A172 (cell line): ENCODE results near the gene TJP3. TPM values are rescaled to one million over a fixed set of nuclear protein-coding genes. Genes with fewer than 3 reads are reported as not detected.

Experiments used
- DNase-seq: peaks from one replicate; pipeline ENCODE4 v3.0.0-alpha.2; 2015; ENCODE audit warnings: low spot score
- total RNA-seq: library from RNA; depleted of rRNA; stranded (reverse); fragments of >200 nt; shearing (Covaris generic); gene quantifications from 2 replicates; pipeline ENCODE4 v1.2.3, GENCODE V29; 2014

TJP3 gene
- total RNA-seq, 1 experiment from 2014 or later: 0.93 TPM

DNA sequence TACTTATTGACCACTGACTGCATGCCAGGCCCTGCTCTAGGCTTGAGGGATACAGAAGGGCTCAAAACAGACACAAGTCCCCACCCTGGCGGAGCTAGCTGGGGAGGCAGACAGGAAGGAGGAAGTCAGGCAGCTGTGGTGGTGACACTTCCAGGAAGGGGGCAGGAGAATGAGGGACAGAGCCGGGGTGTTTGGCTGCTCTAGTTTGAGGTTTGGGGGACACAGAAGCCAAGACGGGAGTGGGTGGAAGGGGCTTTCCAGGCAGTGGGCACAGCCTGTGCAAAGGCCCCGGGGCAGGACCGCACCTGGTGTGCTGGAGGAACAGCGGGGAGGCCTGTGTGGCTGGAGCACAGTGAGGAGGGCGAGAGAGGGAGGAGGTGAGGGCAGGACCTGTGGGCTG is 58.3 kb downstream of the TJP3 start:
- DNase-seq: no peak

- DNase-seq: no peak
Measured at GRCh38 chr19:3767050-3767449, 58.9 kb downstream of the TJP3 start.

DNA sequence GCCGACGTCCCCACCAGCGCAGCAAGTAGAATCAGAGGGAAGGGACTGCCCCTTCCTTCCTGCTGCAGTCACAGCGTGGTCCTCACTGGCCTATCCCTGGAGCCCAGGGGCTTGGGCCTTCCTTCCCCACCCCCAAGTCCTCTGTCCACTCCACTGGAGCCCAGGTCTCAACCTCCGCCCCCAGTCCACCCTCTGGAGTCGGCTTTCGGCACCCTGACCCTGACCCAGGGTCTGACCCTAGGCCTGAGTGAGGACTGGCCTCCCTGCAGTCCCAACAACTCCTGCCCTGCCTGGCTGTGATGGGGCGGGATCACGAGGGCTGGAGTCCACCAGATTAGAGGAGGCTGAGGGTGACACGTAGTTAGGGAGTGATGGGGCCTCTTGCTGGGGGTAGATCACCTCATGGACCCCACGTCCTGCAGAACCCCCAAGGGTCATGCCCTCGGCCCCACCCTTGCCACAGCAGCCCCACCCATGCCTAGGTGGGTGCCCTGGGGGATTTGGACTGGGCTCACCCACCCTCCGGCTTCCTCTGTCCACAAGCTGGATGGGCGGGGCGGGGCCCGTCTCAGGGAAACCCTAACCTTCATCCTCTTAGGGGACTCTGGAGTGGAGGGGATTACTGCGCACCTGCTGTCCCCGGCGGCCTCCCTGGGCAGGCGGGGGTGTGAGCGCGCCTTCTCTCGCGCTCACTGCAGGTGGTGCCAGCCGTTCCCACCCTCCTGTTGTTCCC is 60.0 kb downstream of the TJP3 start:
- no peak for DNase-seq

DNA sequence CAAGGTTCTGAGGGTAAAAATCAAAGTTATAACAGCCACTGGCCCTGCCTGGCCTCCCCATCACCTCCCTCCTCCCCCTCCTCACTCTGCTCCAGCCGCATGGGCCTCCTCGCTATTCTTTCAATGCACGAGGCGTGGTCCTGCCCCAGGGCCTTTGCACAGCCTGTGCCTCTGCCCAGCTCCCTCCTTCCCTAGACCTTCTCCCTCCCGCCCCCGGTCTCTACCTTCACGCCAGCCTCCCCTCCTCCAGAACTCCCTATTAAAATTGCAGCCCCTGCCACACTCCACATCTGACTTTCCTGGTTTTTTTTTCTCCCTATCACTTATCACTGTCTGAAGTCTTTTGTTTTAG is 60.5 kb downstream of the TJP3 start:
- no peak for DNase-seq

- no peak for DNase-seq
Measured at GRCh38 chr19:3769494-3769893, 61.3 kb downstream of the TJP3 start.

GRCh38 chr19:3770136-3770999 is 62.2 kb downstream of the TJP3 start:
- no peak for DNase-seq

GRCh38 chr19:3771000-3771905 is 63.1 kb downstream of the TJP3 start:
- no peak for DNase-seq

- no peak for DNase-seq
Measured at GRCh38 chr19:3771906-3772455, 63.8 kb downstream of the TJP3 start, which contains the start of gene RAX2. Gene RAX2, minus strand, starts transcription at chr19:3772228. Its CDS starts 486 bp downstream, at chr19:3771742.

DNA sequence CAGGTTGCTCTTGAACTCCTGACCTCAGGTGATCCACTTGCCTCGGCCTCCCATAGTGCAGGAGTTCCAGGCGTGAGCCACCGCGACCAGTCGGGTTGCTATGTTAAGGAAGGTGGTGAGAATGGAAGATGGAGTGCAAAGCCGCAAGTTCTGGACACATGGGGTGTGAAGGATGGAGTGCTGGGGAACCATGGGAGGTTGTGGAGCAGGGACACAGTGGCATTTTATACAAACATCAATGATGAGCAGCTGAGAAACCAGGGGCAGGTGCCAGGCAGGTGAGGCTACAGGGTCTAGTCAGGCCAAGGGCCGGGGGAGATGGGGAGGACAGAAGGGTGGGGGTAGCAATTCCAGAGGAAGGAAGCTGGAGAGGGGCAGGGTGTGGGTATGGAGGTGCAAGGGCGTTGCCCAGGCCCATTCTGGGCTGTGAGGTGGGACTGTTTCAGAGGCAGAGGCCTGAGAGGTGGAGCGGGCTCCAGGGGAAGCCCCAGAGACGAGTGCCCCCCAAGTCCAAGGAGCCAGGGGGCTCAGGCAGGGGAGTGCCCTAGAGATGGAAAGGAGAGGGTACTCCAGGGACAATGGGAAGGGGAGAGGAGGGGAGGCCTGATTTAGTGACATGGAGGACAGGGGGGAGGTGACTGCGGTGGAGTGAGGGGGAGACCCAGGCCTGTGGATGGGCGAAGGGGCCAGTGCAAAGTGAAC is 65.8 kb downstream of the TJP3 start:
- DNase-seq: no peak

GRCh38 chr19:3774621-3775373 is 66.6 kb downstream of the TJP3 start:
- DNase-seq: no peak

DNA sequence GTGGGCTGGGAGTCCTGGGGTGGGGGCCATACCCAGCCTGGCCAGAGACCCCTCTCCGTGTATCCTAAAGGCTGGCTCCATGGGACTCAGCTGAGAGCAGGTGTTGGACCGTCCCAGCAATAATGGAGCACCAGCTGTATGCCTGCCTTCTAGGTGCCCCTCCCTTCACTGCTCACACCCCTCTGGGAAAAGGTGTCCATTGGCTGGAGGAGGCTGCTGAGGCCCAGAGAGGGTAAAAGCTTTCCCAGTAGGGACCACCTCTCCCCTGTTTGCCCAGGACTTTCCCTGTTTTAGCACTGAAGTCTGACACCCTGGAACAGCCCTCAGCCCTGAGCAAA is 67.2 kb downstream of the TJP3 start:
- no peak for DNase-seq

DNA sequence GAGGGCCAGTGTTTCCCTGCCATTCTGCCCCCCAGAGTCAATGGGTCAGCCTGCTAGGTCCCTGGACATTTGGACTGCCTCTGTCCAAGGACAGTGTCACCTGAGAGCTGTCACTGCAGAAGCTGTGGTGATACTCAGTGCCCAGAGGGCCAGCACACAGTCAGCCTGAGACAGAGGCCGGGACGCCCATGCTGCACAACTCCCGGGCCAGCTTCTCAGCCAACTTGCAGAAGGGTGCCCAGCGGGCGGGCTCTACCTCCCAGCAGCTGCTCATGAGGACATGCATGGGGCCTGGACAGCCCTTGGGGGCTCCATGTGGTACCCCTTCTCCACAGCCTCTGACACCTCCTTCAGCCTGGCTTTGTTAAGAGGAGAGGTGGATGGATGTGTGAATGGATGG is 67.6 kb downstream of the TJP3 start:
- no peak for DNase-seq

DNA sequence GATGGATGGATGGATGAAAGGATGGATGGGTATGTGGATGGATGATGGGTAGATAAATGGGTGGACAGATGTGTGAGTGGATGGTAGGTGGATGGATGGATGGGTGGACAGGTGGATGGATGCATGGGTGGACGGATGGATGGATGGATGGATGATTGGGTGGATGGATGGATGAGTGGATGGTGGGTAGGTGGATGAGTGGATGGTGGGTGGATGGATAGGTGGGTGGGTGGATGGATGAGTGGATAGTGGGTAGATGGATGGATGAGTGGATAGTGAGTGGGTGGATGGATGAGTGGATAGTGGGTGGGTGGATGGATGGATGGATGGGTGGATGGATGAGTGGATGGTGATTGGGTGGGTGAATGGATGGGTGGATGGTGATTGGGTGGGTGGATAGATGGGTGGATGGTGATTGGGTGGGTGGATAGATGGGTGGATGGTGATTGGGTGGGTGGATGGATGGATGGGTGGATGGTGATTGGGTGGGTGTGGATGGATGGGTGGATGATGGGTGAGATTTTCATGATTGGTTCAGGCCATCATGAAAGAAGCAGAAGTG is 68.4 kb downstream of the TJP3 start:
- DNase-seq: no peak

DNA sequence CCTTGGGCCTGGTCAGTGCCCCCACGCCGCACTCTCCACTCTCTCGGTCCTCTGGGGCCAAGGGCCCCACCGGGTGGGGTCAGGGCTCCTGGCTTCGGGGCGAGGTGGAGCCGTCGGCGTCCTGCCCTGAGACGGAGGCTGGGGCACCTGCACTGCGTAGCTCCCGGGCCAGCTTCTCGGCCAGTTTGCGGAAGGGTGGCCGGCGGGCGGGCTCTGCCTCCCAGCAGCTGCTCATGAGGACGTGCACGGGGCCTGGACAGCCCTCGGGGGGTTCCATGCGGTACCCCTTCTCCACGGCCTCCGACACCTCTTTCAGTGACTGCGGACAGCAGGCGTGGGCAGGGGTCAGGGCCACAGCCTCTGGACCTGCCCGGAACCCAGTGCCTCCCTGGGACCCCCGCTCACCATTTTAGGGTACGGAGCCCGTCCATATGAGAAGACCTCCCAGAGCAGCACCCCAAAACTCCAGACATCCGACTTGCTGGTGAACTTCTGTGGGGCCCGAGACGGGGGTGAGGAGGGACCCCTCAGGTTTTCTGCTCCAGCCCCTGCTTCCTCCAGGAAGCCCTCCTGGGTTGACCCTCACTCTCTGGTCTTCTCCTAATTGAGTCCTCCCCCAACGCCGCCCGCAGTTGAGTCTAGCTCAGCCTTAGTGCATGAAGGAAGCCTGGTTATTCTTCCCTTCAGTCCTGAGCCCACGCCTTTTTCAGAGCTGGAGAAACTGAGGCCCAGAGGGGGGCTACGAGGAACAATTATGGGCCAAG is 70.1 kb downstream of the TJP3 start:
- DNase-seq: no peak

DNA sequence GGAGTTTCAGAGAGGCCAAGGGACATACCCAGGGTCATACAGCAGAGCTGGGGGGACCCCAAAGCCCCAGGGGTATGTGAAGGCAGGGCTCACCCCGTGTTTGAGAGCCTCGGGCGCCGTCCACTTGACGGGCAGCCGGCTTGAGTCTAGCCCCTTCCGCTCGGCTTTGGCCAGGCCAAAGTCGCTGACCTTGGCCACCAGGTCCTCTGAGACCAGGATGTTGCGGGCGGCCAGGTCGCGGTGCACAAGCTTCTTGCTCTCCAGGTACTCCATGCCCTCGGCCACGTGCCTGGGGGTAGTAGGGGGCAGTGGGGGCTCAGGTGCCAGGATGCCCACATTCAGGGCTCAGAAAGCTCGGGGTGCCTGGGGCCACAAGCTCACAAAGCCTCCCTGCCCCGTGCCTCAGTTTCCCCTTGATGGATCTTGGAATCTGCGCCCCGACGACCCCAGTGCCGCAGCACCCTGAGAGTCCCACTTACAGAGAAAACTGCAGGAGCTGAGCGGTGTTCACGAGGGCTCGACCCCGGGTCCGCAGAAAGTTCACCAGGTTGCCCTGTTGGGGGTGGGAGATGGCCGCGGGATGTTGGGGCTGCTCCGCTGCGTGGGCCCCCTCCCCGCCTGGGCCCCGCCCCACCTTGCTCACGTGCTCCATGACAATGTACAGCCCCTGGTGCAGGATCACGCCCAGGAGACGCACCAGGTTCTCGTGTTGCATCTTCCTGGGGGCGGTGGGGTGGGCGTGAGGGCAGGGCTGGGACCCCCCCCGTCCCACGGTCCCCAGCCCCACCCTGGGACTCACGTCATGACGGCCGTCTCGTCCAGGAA is 70.9 kb downstream of the TJP3 start:
- DNase-seq: no peak

- no peak for DNase-seq
Measured at GRCh38 chr19:3780786-3781304, 72.7 kb downstream of the TJP3 start.

DNA sequence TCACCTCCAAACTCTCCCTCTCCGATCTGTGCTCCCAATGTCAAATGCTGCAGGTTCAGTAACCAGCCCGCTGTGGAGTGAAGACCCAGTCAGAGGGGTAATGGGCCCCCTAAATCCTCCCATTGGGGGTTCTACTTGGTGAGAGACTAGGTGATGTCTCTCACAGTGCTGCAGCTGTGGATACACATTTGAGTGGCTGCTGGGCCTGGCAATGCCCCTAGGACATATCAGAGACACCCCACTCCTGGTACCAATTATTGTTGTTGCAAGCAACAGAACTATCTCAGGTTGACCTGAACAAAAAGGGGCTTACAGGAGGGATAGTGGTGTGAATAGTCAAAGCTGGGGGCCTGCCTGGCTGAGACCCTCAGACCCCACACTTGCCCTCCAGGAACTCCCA is 73.4 kb downstream of the TJP3 start:
- no peak for DNase-seq

GRCh38 chr19:3782330-3782729 is 74.1 kb downstream of the TJP3 start:
- no peak for DNase-seq
